Measurements from ENCODE around the gene ARX. TPM values are rescaled to one million over a fixed set of nuclear protein-coding genes. Genes with fewer than 3 reads are reported as not detected.

Gene ARX
- not detected in 2 replicates for total RNA-seq

GRCh38 chrX:25015486-25016360, at the start of gene ARX:
Gene ARX (minus strand): TSS chrX:25015965. CDS start chrX:25015737, 228 bp downstream.

